Measurements from ENCODE around the gene SECISBP2. TPM values are rescaled to one million over a fixed set of nuclear protein-coding genes. Genes with fewer than 3 reads are reported as not detected.

SECISBP2 gene
- total RNA-seq, 1 donor from 2014 or later = 118 TPM

- no peak overlapping the region for H3K4me3 Mint-ChIP-seq
- TF ChIP-seq CTCF (IDR thresholded peaks at IDR 0.05) (no peak), EZH2 (IDR thresholded peaks at IDR 0.05) (no peak), EZH2phosphoT487 (IDR thresholded peaks at IDR 0.05) (no peak)
- Histone ChIP-seq H3F3A (ENCODE audit: low read depth) (no peaks in the 10 kb centered on the region), H3K9me3 (ENCODE audit: low read depth) (no peaks in the 10 kb centered on the region), H3K4me3 (no peak overlapping the region), H3K79me2 (ENCODE audit: low read depth) (no peaks in the 10 kb centered on the region), H3K27me3 (no peaks in the 10 kb centered on the region), H3K9ac (no peak overlapping the region), H3K27ac (no peak overlapping the region), H2AFZ (replicated peaks) (no peak overlapping the region), H4K20me1 (ENCODE audit: low read depth) (no peaks in the 10 kb centered on the region), H3K4me2 (no peak overlapping the region), H3K4me1 (no peaks in the 10 kb centered on the region), H3K36me3 (no peaks in the 10 kb centered on the region)
- peaks cover 3% of the 10 kb centered on the region for H3K27me3 Mint-ChIP-seq (ENCODE audit: insufficient read depth, low read depth)
- no peaks in the 10 kb centered on the region for H3K9me3 Mint-ChIP-seq
- H3K27ac Mint-ChIP-seq = peak overlapping the region; percentile 43
- no peak for DNase-seq (ENCODE audit: low spot score)
- H3K4me1 Mint-ChIP-seq = peaks cover 3% of the 10 kb centered on the region
- H3K36me3 Mint-ChIP-seq = peaks cover 26% of the 10 kb centered on the region
Observed at GRCh38 chr9:89383030-89383720, 64.9 kb downstream of the SECISBP2 start.

- no peaks in the 10 kb centered on the region for H3K79me2 ChIP-seq (ENCODE audit: low read depth)
- Mint-ChIP-seq H3K36me3 (peaks cover 22% of the 10 kb centered on the region), H3K9me3 (no peaks in the 10 kb centered on the region), H3K4me1 (peaks cover 3% of the 10 kb centered on the region), H3K27me3 (ENCODE audit: insufficient read depth, low read depth) (peaks cover 3% of the 10 kb centered on the region), H3K27ac (peak overlapping the region; percentile 46), H3K4me3 (no peak overlapping the region)
- no peak overlapping the region for H3K4me2 ChIP-seq
- no peak overlapping the region for H3K9ac ChIP-seq
- no peaks in the 10 kb centered on the region for H3K36me3 ChIP-seq
- H3K4me3 ChIP-seq = no peak overlapping the region
- no peaks in the 10 kb centered on the region for H3K9me3 ChIP-seq (ENCODE audit: low read depth)
- no peak for DNase-seq (ENCODE audit: low spot score)
- no peak overlapping the region for H2AFZ ChIP-seq (replicated peaks)
- TF ChIP-seq EZH2 (IDR thresholded peaks at IDR 0.05) (no peak), EZH2phosphoT487 (IDR thresholded peaks at IDR 0.05) (no peak), CTCF (IDR thresholded peaks at IDR 0.05) (no peak)
- no peaks in the 10 kb centered on the region for H3F3A ChIP-seq (ENCODE audit: low read depth)
- H3K27ac ChIP-seq = no peak overlapping the region
- H3K4me1 ChIP-seq = no peaks in the 10 kb centered on the region
- no peaks in the 10 kb centered on the region for H4K20me1 ChIP-seq (ENCODE audit: low read depth)
- H3K27me3 ChIP-seq = no peaks in the 10 kb centered on the region
Observed at GRCh38 chr9:89383721-89384300, 65.5 kb downstream of the SECISBP2 start.

- Histone ChIP-seq H3K36me3 (no peaks in the 10 kb centered on the region), H3K27me3 (no peaks in the 10 kb centered on the region), H4K20me1 (ENCODE audit: low read depth) (no peaks in the 10 kb centered on the region), H3F3A (ENCODE audit: low read depth) (no peaks in the 10 kb centered on the region), H3K9ac (no peak overlapping the region), H3K79me2 (ENCODE audit: low read depth) (no peaks in the 10 kb centered on the region), H3K4me3 (no peak overlapping the region), H2AFZ (replicated peaks) (no peak overlapping the region), H3K4me1 (no peaks in the 10 kb centered on the region), H3K9me3 (ENCODE audit: low read depth) (no peaks in the 10 kb centered on the region), H3K27ac (no peak overlapping the region), H3K4me2 (no peak overlapping the region)
- Mint-ChIP-seq H3K27ac (no peak overlapping the region), H3K27me3 (ENCODE audit: insufficient read depth, low read depth) (peaks cover 3% of the 10 kb centered on the region), H3K4me3 (no peak overlapping the region), H3K4me1 (peaks cover 3% of the 10 kb centered on the region), H3K36me3 (peaks cover 20% of the 10 kb centered on the region), H3K9me3 (no peaks in the 10 kb centered on the region)
- DNase-seq (ENCODE audit: low spot score) = no peak
- no peak for TF ChIP-seq EZH2phosphoT487 (IDR thresholded peaks at IDR 0.05)
- no peak for TF ChIP-seq EZH2 (IDR thresholded peaks at IDR 0.05)
- TF ChIP-seq CTCF (IDR thresholded peaks at IDR 0.05) = no peak
Observed at GRCh38 chr9:89384783-89385182, 66.5 kb downstream of the SECISBP2 start.
